PC-3 (cell line): Measurements from ENCODE around the gene REEP3. TPM values are rescaled to one million over a fixed set of nuclear protein-coding genes. Genes with fewer than 3 reads are reported as not detected.

Experiments
- ATAC-seq: fragments of 200-7000 bp; cut with Tn5 transposase; 2 replicates; pipeline ENCODE4 v1.9.1; 2020; ENCODE audit warnings: mild to moderate bottlenecking, moderate library complexity
- BruUV-seq: library from RNA; stranded (reverse); fragments of 400-500 nt; replicated peaks from 2 replicates; lab custom pipeline; 2021; lab: Mats Ljungman, UMichigan
- CTCF ChIA-PET: fragments of 300-600 bp; sonication (Branson Sonifier 250); formaldehyde crosslinking; loops from one replicate; lab custom pipeline; 2022; ENCODE audit warnings: antibody characterized with exemption; lab: Charles Lee
- POLR2A ChIA-PET: fragments of 300-600 bp; sonication (Branson Sonifier 250); formaldehyde crosslinking; loops from one replicate; lab custom pipeline; 2022; ENCODE audit warnings: antibody characterized with exemption; ENCODE audit not compliant: unreplicated experiment; lab: Charles Lee
- DNase-seq: peaks from one replicate; pipeline ENCODE4 v3.0.0-alpha.2; 2015
- H2AFZ ChIP-seq: fragments of 300-600 bp; sonication (generic); 2 replicates; pipeline ENCODE4 v1.6.0; 2016; ENCODE audit warnings: antibody characterized with exemption, low read length
- H3F3A ChIP-seq: fragments of 300-600 bp; sonication (generic); one replicate; pipeline ENCODE4 v1.6.0; 2017; ENCODE audit warnings: antibody characterized with exemption, low read length, control low read depth, mild to moderate bottlenecking; ENCODE audit not compliant: unreplicated experiment
- H3K27ac ChIP-seq: fragments of 300-600 bp; sonication (generic); 2 replicates; pipeline ENCODE4 v1.5.1; 2016; ENCODE audit warnings: mild to moderate bottlenecking, low read length
- H3K27me3 ChIP-seq: fragments of 300-600 bp; sonication (generic); 2 replicates; pipeline ENCODE4 v1.6.1; 2016; ENCODE audit warnings: low read length, mixed read lengths
- H3K36me3 ChIP-seq: fragments of 300-600 bp; sonication (generic); 2 replicates; pipeline ENCODE4 v1.6.1; 2016; ENCODE audit warnings: low read depth, mixed run types, low read length, mixed read lengths
- H3K4me1 ChIP-seq: fragments of 300-600 bp; sonication (generic); 2 replicates; pipeline ENCODE4 v1.5.1; 2016; ENCODE audit warnings: low read length; ENCODE audit not compliant: insufficient read depth
- H3K4me2 ChIP-seq: fragments of 300-600 bp; sonication (generic); 2 replicates; pipeline ENCODE4 v1.6.0; 2016; ENCODE audit warnings: low read length
- H3K4me3 ChIP-seq: fragments of 300-600 bp; sonication (generic); 2 replicates; pipeline ENCODE4 v1.5.1; 2016; ENCODE audit warnings: mild to moderate bottlenecking, low read length, mixed read lengths
- H3K79me2 ChIP-seq: fragments of 300-600 bp; sonication (generic); 2 replicates; pipeline ENCODE4 v1.6.1; 2017; ENCODE audit warnings: low read length, mixed read lengths
- H3K9ac ChIP-seq: fragments of 300-600 bp; sonication (generic); 2 replicates; pipeline ENCODE4 v1.6.0; 2016; ENCODE audit warnings: mild to moderate bottlenecking, low read length
- H3K9me2 ChIP-seq: fragments of 300-600 bp; sonication (generic); replicated peaks from 2 replicates; pipeline ENCODE4 v1.6.1; 2016; ENCODE audit warnings: mixed run types, low read length, mixed read lengths
- H3K9me3 ChIP-seq: fragments of 300-600 bp; sonication (generic); 2 replicates; pipeline ENCODE4 v1.6.1; 2016; ENCODE audit warnings: low read length, mixed read lengths
- H4K20me1 ChIP-seq: fragments of 300-600 bp; sonication (generic); 2 replicates; pipeline ENCODE4 v1.6.1; 2016; ENCODE audit warnings: low read length, mixed read lengths
- EZH2 ChIP-seq: fragments of 300-600 bp; sonication (generic); IDR thresholded peaks from one replicate; pipeline ENCODE4 v1.6.1; 2017; ENCODE audit warnings: antibody characterized with exemption, mild to moderate bottlenecking, low read length; ENCODE audit not compliant: unreplicated experiment
- EZH2phosphoT487 ChIP-seq: fragments of 300-600 bp; sonication (generic); IDR thresholded peaks from 2 replicates; pipeline ENCODE4 v1.6.1; 2018; ENCODE audit warnings: mild to moderate bottlenecking, antibody characterized with exemption, low read length, borderline replicate concordance
- intact Hi-C: fragments of 100-400 bp; cut with micrococcal nuclease; formaldehyde crosslinking; loops from 2 replicates; pipeline ENCODE4 v1.9.0; 2023
- total RNA-seq: library from RNA; depleted of rRNA; stranded (reverse); fragments of >200 nt; gene quantifications from 2 replicates; pipeline ENCODE4 v1.2.3, GENCODE V29; 2014
- TF ChIP-seq, protein P1 (sequence below): fragments of 300-600 bp; sonication (generic); conservative IDR thresholded peaks from 2 replicates; pipeline ENCODE4 v1.5.1; 2017; ENCODE audit warnings: antibody characterized with exemption, low read depth, mild to moderate bottlenecking, low read length

REEP3 gene
- total RNA-seq, 1 experiment from 2014 or later, result 75.2 TPM

- BruUV-seq, result no TSS peak
- H3K4me2 ChIP-seq, result peak overlapping the region; percentile 92
- H3K9me2 ChIP-seq, result no peaks in the 10 kb centered on the region
- no peak overlapping the region for H3K9ac ChIP-seq
- H4K20me1 ChIP-seq, result no peaks in the 10 kb centered on the region
- H2AFZ ChIP-seq, result no peak overlapping the region
- POLR2A ChIA-PET, result interaction anchor here (0.6 kb wide), 2 partner anchors 20 to 137 kb away, joined by 5 to 6 read pairs; no protein-coding TSS in a partner anchor
- intact Hi-C loops, result loop anchor here (2.0 kb wide), 2 partner anchors 33 to 135 kb away; no protein-coding TSS in a partner anchor
- H3K79me2 ChIP-seq, result no peaks in the 10 kb centered on the region
- peaks cover 3% of the 10 kb centered on the region for H3F3A ChIP-seq
- H3K4me1 ChIP-seq, result peaks cover 57% of the 10 kb centered on the region
- ATAC-seq, result no peak
- TF ChIP-seq, protein P1, sequence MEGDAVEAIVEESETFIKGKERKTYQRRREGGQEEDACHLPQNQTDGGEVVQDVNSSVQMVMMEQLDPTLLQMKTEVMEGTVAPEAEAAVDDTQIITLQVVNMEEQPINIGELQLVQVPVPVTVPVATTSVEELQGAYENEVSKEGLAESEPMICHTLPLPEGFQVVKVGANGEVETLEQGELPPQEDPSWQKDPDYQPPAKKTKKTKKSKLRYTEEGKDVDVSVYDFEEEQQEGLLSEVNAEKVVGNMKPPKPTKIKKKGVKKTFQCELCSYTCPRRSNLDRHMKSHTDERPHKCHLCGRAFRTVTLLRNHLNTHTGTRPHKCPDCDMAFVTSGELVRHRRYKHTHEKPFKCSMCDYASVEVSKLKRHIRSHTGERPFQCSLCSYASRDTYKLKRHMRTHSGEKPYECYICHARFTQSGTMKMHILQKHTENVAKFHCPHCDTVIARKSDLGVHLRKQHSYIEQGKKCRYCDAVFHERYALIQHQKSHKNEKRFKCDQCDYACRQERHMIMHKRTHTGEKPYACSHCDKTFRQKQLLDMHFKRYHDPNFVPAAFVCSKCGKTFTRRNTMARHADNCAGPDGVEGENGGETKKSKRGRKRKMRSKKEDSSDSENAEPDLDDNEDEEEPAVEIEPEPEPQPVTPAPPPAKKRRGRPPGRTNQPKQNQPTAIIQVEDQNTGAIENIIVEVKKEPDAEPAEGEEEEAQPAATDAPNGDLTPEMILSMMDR, result no peak
- TF ChIP-seq EZH2phosphoT487 (no peak), EZH2 (no peak)
- no peak for DNase-seq
- H3K4me3 ChIP-seq, result no peak overlapping the region
- H3K27me3 ChIP-seq, result no peaks in the 10 kb centered on the region
- no peaks in the 10 kb centered on the region for H3K36me3 ChIP-seq
- CTCF ChIA-PET, result interaction anchor here (0.6 to 3.0 kb wide), 4 partner anchors 80 to 486 kb away, joined by 3 to 17 read pairs (median 7); no protein-coding TSS in a partner anchor
- no peaks in the 10 kb centered on the region for H3K9me3 ChIP-seq
- H3K27ac ChIP-seq, result no peak overlapping the region
Observed at GRCh38 chr10:63631991-63632390, 110.8 kb downstream of the REEP3 start.

GRCh38 chr10:63633677-63634487 lies 112.7 kb downstream of the REEP3 start:
- no peaks in the 10 kb centered on the region for H3K9me2 ChIP-seq
- peak overlapping the region; percentile 46 for H3K27ac ChIP-seq
- CTCF ChIA-PET, result interaction anchor here (0.5 to 1.8 kb wide), 13 partner anchors 12 to 467 kb away, joined by 3 to 9 read pairs (median 3); no protein-coding TSS in a partner anchor
- no peaks in the 10 kb centered on the region for H3K36me3 ChIP-seq
- ATAC-seq, result no peak
- intact Hi-C loops, result loop anchor here (1.0 kb wide), 2 partner anchors 417 to 467 kb away; no protein-coding TSS in a partner anchor
- BruUV-seq, result no TSS peak
- no peaks in the 10 kb centered on the region for H3K27me3 ChIP-seq
- peak overlapping the region; percentile 19 for H3K4me2 ChIP-seq
- H2AFZ ChIP-seq, result peak overlapping the region; percentile 21
- no peak overlapping the region for H3K4me3 ChIP-seq
- H3K79me2 ChIP-seq, result no peaks in the 10 kb centered on the region
- no peaks in the 10 kb centered on the region for H4K20me1 ChIP-seq
- POLR2A ChIA-PET, result interaction anchor here (0.7 kb wide), 1 partner anchor 22 kb away, joined by 4 read pairs; no protein-coding TSS in a partner anchor
- TF ChIP-seq, protein P1, result peak; percentile 95
- TF ChIP-seq EZH2phosphoT487, result no peak
- DNase-seq, result peak; percentile 85
- H3K4me1 ChIP-seq, result peaks cover 38% of the 10 kb centered on the region
- H3F3A ChIP-seq, result peaks cover 3% of the 10 kb centered on the region
- H3K9me3 ChIP-seq, result no peaks in the 10 kb centered on the region
- H3K9ac ChIP-seq, result peak overlapping the region; percentile 12; the same call in 1 of the 2 replicates
